Esophagus squamous epithelium (tissue), 5 donors: ENCODE measurements around the gene TMEM158. TPM values are rescaled to one million over a fixed set of nuclear protein-coding genes. Genes with fewer than 3 reads are reported as not detected.

Source experiments
- DNase-seq: peaks from one replicate; lab custom pipeline; 2025; lab: John Stamatoyannopoulos, UW
- H3K27ac ChIP-seq, 4 donors: fragments of 200-600 bp; sonication (generic); one replicate each; pipeline ENCODE4 v1.5.1; 2016 to 2019; ENCODE audit warnings: mild to moderate bottlenecking in 1 of 4
- H3K27me3 ChIP-seq, 4 donors: fragments of 200-600 bp; sonication (generic); 1 replicate in 3 of 4; 2 replicates in 1 of 4; pipeline versions ENCODE4 v1.5.1 to v1.6.0; 2017 to 2021; ENCODE audit warnings: antibody characterized with exemption in 1 of 4
- H3K36me3 ChIP-seq, 3 donors: fragments of 200-600 bp; sonication (generic); one replicate each; pipeline ENCODE4 v1.5.1; 2016 to 2019
- H3K4me1 ChIP-seq, 3 donors: fragments of 200-600 bp; sonication (generic); one replicate each; pipeline ENCODE4 v1.5.1; 2017 to 2019
- H3K4me3 ChIP-seq, 4 donors: fragments of 200-600 bp; sonication (generic); 1 replicate in 3 of 4; 2 replicates in 1 of 4; pipeline ENCODE4 v1.5.1; 2016 to 2019; ENCODE audit warnings: mild to moderate bottlenecking in 2 of 4, moderate library complexity in 1 of 4
- H3K9me3 ChIP-seq, 3 donors: fragments of 200-600 bp; sonication (generic); one replicate each; pipeline ENCODE4 v1.5.1; 2016 to 2019
- POLR2A ChIP-seq, 4 donors: fragments of 450-650 bp; IDR thresholded peaks; one replicate each; pipeline ENCODE4 v1.6.1; 2017; ENCODE audit warnings: antibody characterized with exemption in 4 of 4, mild to moderate bottlenecking in 4 of 4, moderate library complexity in 3 of 4
- WGBS, 2 donors: methylation state at CpG; one replicate each; pipeline ENCODE4 v1.1.5; 2018; 5-methylcytosine and 5-hydroxymethylcytosine counted together
- intact Hi-C: fragments of 100-400 bp; cut with DNase I; formaldehyde crosslinking; loops from one replicate; pipeline ENCODE4 v1.15.0; 2022
- total RNA-seq, 4 donors: library from RNA; depleted of rRNA; stranded (reverse); fragments of >200 nt; gene quantifications; one replicate each; pipeline ENCODE4 v1.1.0, GENCODE V29; 2016
- TF ChIP-seq, protein P1 (sequence below), 6 experiments: fragments of 450-650 bp in 4 of 6; fragments of 200-600 bp in 2 of 6; sonication (generic) in 2 of 6; IDR thresholded peaks; one replicate each; pipeline ENCODE4 v1.5.1; 2016 to 2019; ENCODE audit warnings: antibody characterized with exemption in 6 of 6, mild to moderate bottlenecking in 4 of 6, moderate library complexity in 4 of 6
- donor health status: DM: yes; HTN: yes; CAD: no.

The TMEM158 gene
- total RNA-seq, 4 donors from 2014 or later = 1.8 to 14.7 (median 4.4) TPM

DNA sequence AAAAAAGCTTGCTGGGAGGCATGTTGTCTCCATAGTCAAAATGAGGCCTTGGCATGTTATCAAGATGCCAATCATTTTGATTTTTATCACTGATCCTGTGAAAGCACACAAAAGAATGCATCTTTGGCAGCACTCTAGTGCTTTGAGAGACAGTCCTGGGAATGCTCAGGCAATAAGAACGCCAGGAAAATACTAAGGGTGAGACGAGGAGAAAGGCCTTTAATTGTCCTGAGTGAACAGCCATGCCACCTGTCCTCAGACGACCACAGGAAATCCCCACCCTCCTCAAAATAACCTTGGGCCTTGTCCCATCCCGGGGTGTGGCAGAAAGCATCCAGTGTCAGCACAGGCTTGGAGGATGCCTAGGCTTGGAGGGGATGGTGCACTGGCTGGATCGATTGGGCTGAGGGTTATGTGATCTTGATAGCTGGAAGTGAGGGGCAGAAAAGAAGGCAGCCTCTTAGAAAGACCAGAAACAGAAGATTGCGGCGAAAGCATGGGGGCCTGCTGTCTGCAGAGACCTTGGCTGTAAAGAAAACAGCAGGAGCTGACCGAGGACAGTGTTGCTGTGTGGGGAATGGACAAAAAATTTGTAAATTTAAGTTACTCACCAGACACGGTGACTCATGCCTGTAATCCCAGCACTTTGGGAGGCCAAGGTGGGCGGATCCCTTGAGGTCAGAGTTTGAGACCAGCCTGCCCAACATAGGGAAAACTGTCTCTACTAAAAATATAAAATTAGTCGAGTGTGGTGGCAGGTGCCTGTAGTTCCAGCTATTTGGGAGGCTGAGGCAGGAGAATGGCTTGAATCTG lies 7.3 kb downstream of the TMEM158 start:
- TF ChIP-seq, protein P1, sequence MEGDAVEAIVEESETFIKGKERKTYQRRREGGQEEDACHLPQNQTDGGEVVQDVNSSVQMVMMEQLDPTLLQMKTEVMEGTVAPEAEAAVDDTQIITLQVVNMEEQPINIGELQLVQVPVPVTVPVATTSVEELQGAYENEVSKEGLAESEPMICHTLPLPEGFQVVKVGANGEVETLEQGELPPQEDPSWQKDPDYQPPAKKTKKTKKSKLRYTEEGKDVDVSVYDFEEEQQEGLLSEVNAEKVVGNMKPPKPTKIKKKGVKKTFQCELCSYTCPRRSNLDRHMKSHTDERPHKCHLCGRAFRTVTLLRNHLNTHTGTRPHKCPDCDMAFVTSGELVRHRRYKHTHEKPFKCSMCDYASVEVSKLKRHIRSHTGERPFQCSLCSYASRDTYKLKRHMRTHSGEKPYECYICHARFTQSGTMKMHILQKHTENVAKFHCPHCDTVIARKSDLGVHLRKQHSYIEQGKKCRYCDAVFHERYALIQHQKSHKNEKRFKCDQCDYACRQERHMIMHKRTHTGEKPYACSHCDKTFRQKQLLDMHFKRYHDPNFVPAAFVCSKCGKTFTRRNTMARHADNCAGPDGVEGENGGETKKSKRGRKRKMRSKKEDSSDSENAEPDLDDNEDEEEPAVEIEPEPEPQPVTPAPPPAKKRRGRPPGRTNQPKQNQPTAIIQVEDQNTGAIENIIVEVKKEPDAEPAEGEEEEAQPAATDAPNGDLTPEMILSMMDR (IDR thresholded peaks at IDR 0.05) = no peak
- no peak for TF ChIP-seq POLR2A (IDR thresholded peaks at IDR 0.05)
- H3K4me1 ChIP-seq = peaks cover 0 to 16% (median 5%) of the 10 kb centered on the region in 3 donors
- DNase-seq = no peak
- peaks cover 0 to 39% (median 0%) of the 10 kb centered on the region in 4 donors for H3K27me3 ChIP-seq
- intact Hi-C loops = no loop called here
- WGBS, 2 donors = 40 to 46% methylated on average over 11 of the region's 11 CpGs
- H3K36me3 ChIP-seq = no peaks in the 10 kb centered on the region
- H3K27ac ChIP-seq = no peak overlapping the region
- H3K9me3 ChIP-seq = no peaks in the 10 kb centered on the region
- H3K4me3 ChIP-seq = no peak overlapping the region

DNA sequence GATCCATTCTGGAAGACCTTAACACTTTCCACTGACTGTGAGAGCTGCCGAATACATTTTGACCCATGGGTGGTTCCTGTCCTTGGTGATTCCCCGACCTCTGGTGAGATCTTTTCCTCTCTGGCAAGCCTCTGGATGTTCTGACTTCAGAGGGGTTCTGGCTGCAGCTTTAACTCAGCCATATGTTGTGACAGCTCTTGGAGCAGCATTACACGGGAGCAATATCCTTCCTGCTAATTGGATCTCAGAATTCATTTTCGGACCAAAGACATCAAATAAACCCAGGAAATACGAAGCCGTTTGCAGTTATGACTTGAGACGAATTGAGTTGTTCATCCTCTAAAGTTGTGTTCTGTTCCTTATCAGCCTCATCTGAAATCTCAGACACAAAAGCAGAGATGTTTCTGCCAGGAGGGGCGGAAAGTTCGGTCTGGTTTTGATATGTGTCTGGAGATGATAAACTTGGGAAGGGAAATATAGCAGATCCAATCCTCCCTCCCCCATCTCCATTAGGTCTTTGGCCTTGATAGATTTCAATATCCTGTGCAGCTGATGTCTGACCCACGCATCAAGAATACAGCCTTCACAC lies 10.0 kb downstream of the TMEM158 start:
- no peak overlapping the region for H3K27ac ChIP-seq
- DNase-seq = no peak
- H3K27me3 ChIP-seq = peaks cover 0 to 13% (median 0%) of the 10 kb centered on the region in 4 donors
- H3K4me1 ChIP-seq = peaks cover 0 to 27% (median 6%) of the 10 kb centered on the region in 3 donors
- H3K9me3 ChIP-seq = no peaks in the 10 kb centered on the region
- TF ChIP-seq, protein P1 (IDR thresholded peaks at IDR 0.05) = no peak
- TF ChIP-seq POLR2A (IDR thresholded peaks at IDR 0.05) = no peak
- WGBS, 2 donors = 76 to 77% methylated on average over 9 to 10 of the region's 10 CpGs
- H3K4me3 ChIP-seq = no peak overlapping the region
- no peaks in the 10 kb centered on the region for H3K36me3 ChIP-seq
- intact Hi-C loops = no loop called here

DNA sequence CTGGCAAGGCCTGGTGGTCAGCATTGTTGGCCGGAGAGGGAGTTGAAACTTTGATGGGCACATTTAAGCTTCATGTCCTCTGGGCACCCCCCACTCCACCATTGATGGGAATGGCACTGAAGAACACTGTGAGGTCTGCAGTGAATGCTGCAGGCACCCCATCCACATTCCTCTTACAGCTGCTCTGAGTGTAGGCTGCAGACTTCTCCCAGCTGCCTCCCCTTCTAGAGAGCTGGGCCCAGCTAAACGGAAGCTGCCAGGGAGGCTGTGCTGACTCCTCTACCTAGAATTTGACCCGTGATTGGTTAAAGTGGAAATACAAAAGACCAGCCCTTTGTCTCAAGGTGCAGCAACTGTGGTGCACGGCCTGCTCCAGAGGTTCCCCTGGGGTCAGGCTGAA lies 10.6 kb downstream of the TMEM158 start:
- WGBS, 2 donors = 72 to 83% methylated on average over 2 to 4 of the region's 4 CpGs
- H3K27me3 ChIP-seq = peaks cover 0 to 8% (median 0%) of the 10 kb centered on the region in 4 donors
- no peaks in the 10 kb centered on the region for H3K9me3 ChIP-seq
- H3K27ac ChIP-seq = no peak overlapping the region
- H3K4me1 ChIP-seq = peaks cover 3 to 34% (median 10%) of the 10 kb centered on the region in 3 donors
- H3K4me3 ChIP-seq = no peak overlapping the region
- intact Hi-C loops = no loop called here
- TF ChIP-seq, protein P1 (IDR thresholded peaks at IDR 0.05) = no peak
- TF ChIP-seq POLR2A (IDR thresholded peaks at IDR 0.05) = no peak
- DNase-seq = no peak
- no peaks in the 10 kb centered on the region for H3K36me3 ChIP-seq

DNA sequence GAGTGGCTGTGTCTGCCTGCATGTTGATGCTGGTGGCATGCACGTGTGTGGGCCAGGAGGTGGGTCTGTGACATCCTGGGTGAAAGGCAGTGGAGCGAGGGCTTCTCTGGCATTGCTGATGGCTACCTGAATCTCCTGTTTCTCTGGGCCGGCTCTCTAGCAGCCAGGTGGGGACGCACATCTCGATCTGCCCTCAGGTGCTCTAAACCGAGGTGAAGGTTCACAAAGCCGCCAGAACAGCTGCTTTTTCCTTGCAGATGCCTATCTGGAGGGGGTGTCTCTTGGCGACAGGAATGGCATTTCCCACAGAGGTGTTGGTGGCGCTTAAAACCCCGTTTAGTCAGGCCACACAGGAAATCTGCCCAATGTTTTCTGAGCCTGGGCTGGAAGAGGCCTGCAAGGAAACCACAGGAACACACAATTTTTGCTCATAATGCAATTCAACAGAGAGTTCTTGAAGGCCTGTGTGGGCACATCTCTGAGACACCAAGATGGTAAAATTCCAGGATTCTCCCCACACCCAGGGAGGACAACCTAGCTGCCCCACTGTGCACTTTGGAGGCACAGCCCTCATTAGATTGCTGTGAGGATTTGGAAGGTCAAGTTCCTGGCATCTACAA lies 11.9 kb downstream of the TMEM158 start:
- no peak for TF ChIP-seq POLR2A (IDR thresholded peaks at IDR 0.05)
- TF ChIP-seq, protein P1 (IDR thresholded peaks at IDR 0.05) = no peak
- H3K36me3 ChIP-seq = no peaks in the 10 kb centered on the region
- H3K9me3 ChIP-seq = no peaks in the 10 kb centered on the region
- H3K4me3 ChIP-seq = no peak overlapping the region
- DNase-seq = no peak
- H3K27me3 ChIP-seq = no peaks in the 10 kb centered on the region
- peaks cover 9 to 41% (median 21%) of the 10 kb centered on the region in 3 donors for H3K4me1 ChIP-seq
- 55% methylated on average over 5 of the region's 10 CpGs; no CpG with 5 or more reads in 1 of the 2 donors for WGBS, 2 donors
- intact Hi-C loops = loop anchor here (5.0 kb wide), 1 partner anchor 172 kb away; no protein-coding TSS in a partner anchor
- H3K27ac ChIP-seq = no peak overlapping the region
